Measurements from ENCODE around the gene ZG16B. TPM values are rescaled to one million over a fixed set of nuclear protein-coding genes. Genes with fewer than 3 reads are reported as not detected.

The ZG16B gene
- total and polyA plus RNA-seq, 4 experiments from 2014 or later = 0.79 TPM; not detected in 3

DNA sequence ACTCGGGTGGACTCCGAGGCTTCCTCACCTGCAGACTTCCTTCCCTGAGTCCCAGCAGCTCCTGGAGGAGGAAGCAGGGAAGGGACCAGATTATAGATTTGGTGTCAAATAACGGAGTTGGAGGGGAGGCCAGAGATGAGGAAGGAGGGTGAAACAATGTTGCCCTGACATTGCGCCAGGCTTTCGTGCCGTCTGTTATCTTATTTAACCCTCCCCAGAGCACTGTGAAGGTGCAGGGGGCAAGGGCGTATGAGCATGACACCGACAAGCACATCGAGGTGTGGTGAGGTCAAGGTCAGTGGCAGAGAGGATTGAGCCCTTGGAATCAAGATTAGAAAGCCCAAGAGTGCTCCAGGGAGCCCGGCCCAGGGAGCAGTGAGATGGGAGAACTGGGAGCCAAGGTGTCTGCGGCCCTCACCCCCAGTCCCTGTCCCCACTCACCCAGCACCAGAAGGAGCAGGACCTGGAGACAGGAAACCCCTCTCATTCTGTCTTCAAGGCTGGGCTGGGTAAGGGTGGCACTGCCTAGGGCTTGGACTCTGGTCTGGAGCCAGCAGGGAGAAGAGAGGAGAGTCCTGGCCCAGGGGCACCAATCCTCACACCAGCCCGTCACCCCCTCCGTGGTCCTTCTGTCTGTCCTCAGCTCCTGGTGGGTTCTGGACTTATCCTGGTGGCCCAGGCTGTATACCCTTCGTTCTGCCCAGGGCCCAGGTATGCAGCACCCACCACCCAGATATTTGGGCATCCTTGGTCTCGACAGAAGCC, 43.9 kb upstream of the ZG16B start:
- H3K27me3 ChIP-seq (ENCODE audit: insufficient read depth, low read length) = no peaks in the 10 kb centered on the region
- no peaks in the 10 kb centered on the region for H3K9me3 Mint-ChIP-seq
- H3K27ac Mint-ChIP-seq = no peak overlapping the region
- peaks cover 1 to 8% (median 5%) of the 10 kb centered on the region in 4 donors for H3K4me1 Mint-ChIP-seq
- ChIA-PET CTCF (ENCODE audit: partially characterized antibody) (no interaction called here), POLR2A (ENCODE audit: partially characterized antibody) (interaction anchor here (0.7 to 3.6 kb wide), 3 partner anchors 9 to 33 kb away, joined by 3 to 15 read pairs (median 14); partner anchors contain the start of genes ELOB and SRRM2)
- no peaks in the 10 kb centered on the region for H3K36me3 ChIP-seq (ENCODE audit: insufficient read depth, low read length)
- no peak overlapping the region for H3K27ac ChIP-seq (ENCODE audit: low read depth, low read length)
- no peak overlapping the region for H3K4me3 ChIP-seq (ENCODE audit: low read length in 2 of 2)
- peaks cover 16% of the 10 kb centered on the region for H3K4me1 ChIP-seq (ENCODE audit: insufficient read depth, low read length)
- intact Hi-C loops (cut with micrococcal nuclease) = no loop called here
- peak overlapping the region in 7 of 8 donors; percentile 28 to 76 (median 48) for H3K4me3 Mint-ChIP-seq
- H3K27me3 Mint-ChIP-seq = peaks cover 11 to 15% of the 10 kb centered on the region in 2 donors
- no peaks in the 10 kb centered on the region for H3K9me3 ChIP-seq (ENCODE audit: control insufficient read depth in 1 of 2, low read length in 2 of 2)
- no peak for DNase-seq
- H3K36me3 Mint-ChIP-seq = no peaks in the 10 kb centered on the region

DNA sequence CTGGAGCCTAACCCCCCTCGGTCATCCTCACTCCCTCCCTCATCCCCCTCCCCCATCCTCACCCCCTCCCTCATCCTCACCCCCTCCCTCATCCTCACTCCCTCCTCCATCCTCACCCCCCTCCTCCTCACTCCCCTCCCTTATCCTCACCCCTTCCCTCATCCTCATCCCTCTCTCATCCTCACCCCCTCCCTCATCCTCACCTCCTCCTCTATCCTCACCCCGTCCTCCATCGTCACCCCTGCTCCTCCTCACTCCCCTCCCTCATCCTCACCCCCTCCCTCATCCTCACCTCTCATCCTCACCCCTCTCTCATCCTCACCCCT, 43.3 kb upstream of the ZG16B start:
- no peak overlapping the region for H3K27ac Mint-ChIP-seq
- H3K4me1 Mint-ChIP-seq = peaks cover 1 to 8% (median 5%) of the 10 kb centered on the region in 4 donors
- no peaks in the 10 kb centered on the region for H3K36me3 Mint-ChIP-seq
- Histone ChIP-seq H3K27ac (ENCODE audit: low read depth, low read length) (no peak overlapping the region), H3K9me3 (ENCODE audit: control insufficient read depth in 1 of 2, low read length in 2 of 2) (no peaks in the 10 kb centered on the region), H3K4me1 (ENCODE audit: insufficient read depth, low read length) (peaks cover 16% of the 10 kb centered on the region), H3K36me3 (ENCODE audit: insufficient read depth, low read length) (no peaks in the 10 kb centered on the region), H3K4me3 (ENCODE audit: low read length in 2 of 2) (no peak overlapping the region), H3K27me3 (ENCODE audit: insufficient read depth, low read length) (no peaks in the 10 kb centered on the region)
- no peak overlapping the region for H3K4me3 Mint-ChIP-seq
- intact Hi-C loops (cut with micrococcal nuclease) = no loop called here
- CTCF ChIA-PET (ENCODE audit: partially characterized antibody) = no interaction called here
- no peaks in the 10 kb centered on the region for H3K9me3 Mint-ChIP-seq
- DNase-seq = no peak
- peaks cover 13 to 18% of the 10 kb centered on the region in 2 donors for H3K27me3 Mint-ChIP-seq
- POLR2A ChIA-PET (ENCODE audit: partially characterized antibody) = interaction anchor here (3.2 kb wide), 1 partner anchor 9 kb away, joined by 14 read pairs; the partner anchor contains the start of gene ELOB

DNA sequence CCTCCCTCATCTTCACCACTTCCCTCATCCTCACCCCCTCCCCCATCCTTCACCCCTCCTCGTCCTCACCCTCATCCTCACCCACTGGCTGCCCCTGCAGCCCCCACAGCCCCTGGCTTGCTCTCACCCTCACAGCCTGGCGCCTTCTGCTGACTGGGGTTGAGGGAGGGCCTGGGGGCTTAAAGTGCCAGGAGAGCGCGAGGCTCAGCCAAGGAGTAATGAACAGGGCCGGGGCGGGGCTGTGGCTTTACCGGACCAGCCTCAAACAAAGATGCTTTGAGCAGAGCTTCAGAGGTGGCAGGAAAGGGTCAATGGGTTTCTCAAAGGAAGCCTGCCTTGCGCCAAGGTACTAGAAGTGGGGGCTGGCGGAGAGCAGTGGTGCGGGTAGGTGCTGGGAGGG, 42.7 kb upstream of the ZG16B start, which contains the start of gene PRSS33:
PRSS33 (minus strand) TSS at position 155 of the 400 bp plus-strand sequence. CDS start 1,013 bp downstream, outside the sequence.
- Histone ChIP-seq H3K27ac (ENCODE audit: low read depth, low read length) (no peak within 1 kb of the TSS), H3K4me1 (ENCODE audit: insufficient read depth, low read length) (peaks cover 16% of the 10 kb centered on the region), H3K4me3 (ENCODE audit: low read length in 2 of 2) (no peak within 1 kb of the TSS), H3K9me3 (ENCODE audit: control insufficient read depth in 1 of 2, low read length in 2 of 2) (no peaks in the 10 kb centered on the region), H3K36me3 (ENCODE audit: insufficient read depth, low read length) (no peaks in the 10 kb centered on the region), H3K27me3 (ENCODE audit: insufficient read depth, low read length) (no peaks in the 10 kb centered on the region)
- intact Hi-C loops (cut with micrococcal nuclease) = no loop called here
- CTCF ChIA-PET (ENCODE audit: partially characterized antibody) = no interaction called here
- no peak within 1 kb of the TSS for H3K27ac Mint-ChIP-seq
- peaks cover 15 to 22% of the 10 kb centered on the region in 2 donors for H3K27me3 Mint-ChIP-seq
- H3K4me1 Mint-ChIP-seq = peaks cover 1 to 8% (median 5%) of the 10 kb centered on the region in 4 donors
- H3K4me3 Mint-ChIP-seq = peak within 1 kb of the TSS in 4 of 8 donors; percentile 21 to 54 (median 26)
- no peaks in the 10 kb centered on the region for H3K9me3 Mint-ChIP-seq
- POLR2A ChIA-PET (ENCODE audit: partially characterized antibody) = interaction anchor here (1.2 to 3.2 kb wide), 2 partner anchors 10 to 34 kb away, joined by 4 to 14 read pairs; partner anchors contain the start of gene ELOB
- DNase-seq = no peak
- no peaks in the 10 kb centered on the region for H3K36me3 Mint-ChIP-seq

DNA sequence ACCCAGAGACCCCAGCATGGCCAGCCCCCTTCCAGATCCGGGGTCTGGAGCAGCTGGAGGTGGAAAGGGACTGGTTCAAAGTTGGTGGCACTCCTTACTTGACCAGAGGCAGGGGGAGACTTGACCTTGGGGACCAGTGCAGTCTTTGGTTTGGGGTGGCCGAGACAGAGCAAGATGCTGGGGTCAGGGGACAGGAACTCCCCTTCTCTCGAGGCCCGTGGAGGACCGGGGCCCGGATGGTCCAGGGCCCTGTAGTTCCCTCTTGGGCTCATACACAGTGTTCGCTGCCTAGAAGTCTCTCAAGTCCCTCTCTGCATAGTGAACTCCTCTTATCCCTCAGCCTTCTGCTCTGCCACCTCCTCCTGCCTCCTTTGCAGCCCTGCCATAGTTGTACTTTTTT, 42.1 kb upstream of the ZG16B start:
- H3K27ac Mint-ChIP-seq = no peak overlapping the region
- Histone ChIP-seq H3K9me3 (ENCODE audit: control insufficient read depth in 1 of 2, low read length in 2 of 2) (no peaks in the 10 kb centered on the region), H3K4me3 (ENCODE audit: low read length in 2 of 2) (no peak overlapping the region), H3K4me1 (ENCODE audit: insufficient read depth, low read length) (peaks cover 16% of the 10 kb centered on the region), H3K27ac (ENCODE audit: low read depth, low read length) (no peak overlapping the region), H3K36me3 (ENCODE audit: insufficient read depth, low read length) (no peaks in the 10 kb centered on the region), H3K27me3 (ENCODE audit: insufficient read depth, low read length) (no peaks in the 10 kb centered on the region)
- H3K27me3 Mint-ChIP-seq = peaks cover 16 to 23% of the 10 kb centered on the region in 2 donors
- H3K4me1 Mint-ChIP-seq = peaks cover 1 to 8% (median 5%) of the 10 kb centered on the region in 4 donors
- ChIA-PET CTCF (ENCODE audit: partially characterized antibody) (no interaction called here), POLR2A (ENCODE audit: partially characterized antibody) (interaction anchor here (1.2 to 3.2 kb wide), 2 partner anchors 11 to 35 kb away, joined by 4 to 14 read pairs; partner anchors contain the start of gene ELOB)
- no peak overlapping the region for H3K4me3 Mint-ChIP-seq
- H3K36me3 Mint-ChIP-seq = no peaks in the 10 kb centered on the region
- intact Hi-C loops (cut with micrococcal nuclease) = no loop called here
- DNase-seq = no peak
- H3K9me3 Mint-ChIP-seq = no peaks in the 10 kb centered on the region

DNA sequence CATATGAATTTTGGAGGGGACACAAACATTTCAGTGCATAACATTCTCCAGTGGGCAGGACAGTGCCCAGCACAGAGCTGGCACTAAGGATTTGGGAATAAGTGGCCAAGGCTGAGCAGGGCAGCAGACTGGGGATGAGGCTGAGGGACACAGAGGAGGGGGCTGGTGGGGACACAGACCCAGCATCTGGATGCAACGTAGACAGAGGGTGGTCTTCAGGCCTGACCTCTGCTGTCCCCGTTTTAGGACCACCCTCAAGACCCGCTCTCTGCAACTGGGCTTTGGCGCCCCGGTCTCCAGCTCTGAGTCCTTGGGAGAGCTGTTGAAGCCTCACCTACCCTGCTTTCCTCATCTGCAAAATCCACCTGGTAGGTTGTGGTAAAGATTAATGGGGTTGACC, 39.5 kb upstream of the ZG16B start:
- CTCF ChIA-PET (ENCODE audit: partially characterized antibody) = interaction anchor here (1.0 kb wide), 1 partner anchor 172 kb away, joined by 3 read pairs; no protein-coding TSS in a partner anchor
- Mint-ChIP-seq H3K27me3 (peaks cover 21 to 32% of the 10 kb centered on the region in 2 donors), H3K27ac (no peak overlapping the region), H3K9me3 (no peaks in the 10 kb centered on the region), H3K4me3 (no peak overlapping the region), H3K4me1 (peaks cover 0 to 4% (median 0%) of the 10 kb centered on the region in 4 donors), H3K36me3 (no peaks in the 10 kb centered on the region)
- Histone ChIP-seq H3K9me3 (ENCODE audit: control insufficient read depth in 1 of 2, low read length in 2 of 2) (no peaks in the 10 kb centered on the region), H3K36me3 (ENCODE audit: insufficient read depth, low read length) (no peaks in the 10 kb centered on the region), H3K4me3 (ENCODE audit: low read length in 2 of 2) (no peak overlapping the region), H3K27me3 (ENCODE audit: insufficient read depth, low read length) (peaks cover 4% of the 10 kb centered on the region), H3K4me1 (ENCODE audit: insufficient read depth, low read length) (peaks cover 7% of the 10 kb centered on the region), H3K27ac (ENCODE audit: low read depth, low read length) (no peak overlapping the region)
- intact Hi-C loops (cut with micrococcal nuclease) = no loop called here
- DNase-seq = peak in 1 of 5 donors; percentile 19
- POLR2A ChIA-PET (ENCODE audit: partially characterized antibody) = no interaction called here

DNA sequence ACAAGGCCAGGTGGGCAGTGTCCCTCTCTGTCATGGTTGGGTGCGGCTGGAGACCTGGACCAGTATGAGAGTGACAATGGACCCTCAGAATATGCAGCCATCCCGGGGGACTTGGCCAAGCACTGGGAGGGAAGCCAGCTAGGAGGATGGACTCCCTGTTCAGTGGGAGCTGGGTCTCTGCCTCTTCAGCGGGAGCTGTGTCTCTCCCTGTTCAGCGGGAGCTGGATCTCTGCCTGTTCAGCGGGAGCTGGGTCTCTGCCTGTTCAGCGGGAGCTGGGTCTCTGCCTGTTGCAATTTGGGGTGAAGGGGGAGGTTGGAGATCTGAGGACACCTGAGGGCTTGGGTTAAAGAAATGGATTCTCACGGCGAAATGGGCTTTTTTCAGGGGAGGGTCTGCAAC, 38.9 kb upstream of the ZG16B start:
- H3K27me3 ChIP-seq (ENCODE audit: insufficient read depth, low read length) = peaks cover 4% of the 10 kb centered on the region
- H3K27ac ChIP-seq (ENCODE audit: low read depth, low read length) = no peak overlapping the region
- no peak overlapping the region for H3K4me3 Mint-ChIP-seq
- peak in 1 of 5 donors; percentile 16 for DNase-seq
- H3K9me3 Mint-ChIP-seq = no peaks in the 10 kb centered on the region
- H3K4me1 Mint-ChIP-seq = peaks cover 0 to under 1% (median 0%) of the 10 kb centered on the region in 4 donors
- no peak overlapping the region for H3K27ac Mint-ChIP-seq
- H3K9me3 ChIP-seq (ENCODE audit: control insufficient read depth in 1 of 2, low read length in 2 of 2) = no peaks in the 10 kb centered on the region
- intact Hi-C loops (cut with micrococcal nuclease) = no loop called here
- H3K36me3 ChIP-seq (ENCODE audit: insufficient read depth, low read length) = no peaks in the 10 kb centered on the region
- no peak overlapping the region for H3K4me3 ChIP-seq (ENCODE audit: low read length in 2 of 2)
- H3K27me3 Mint-ChIP-seq = peaks cover 18 to 35% of the 10 kb centered on the region in 2 donors
- peaks cover 2% of the 10 kb centered on the region for H3K4me1 ChIP-seq (ENCODE audit: insufficient read depth, low read length)
- no peaks in the 10 kb centered on the region for H3K36me3 Mint-ChIP-seq
- ChIA-PET POLR2A (ENCODE audit: partially characterized antibody) (interaction anchor here (1.0 kb wide), 1 partner anchor 13 kb away, joined by 3 read pairs; no protein-coding TSS in a partner anchor), CTCF (ENCODE audit: partially characterized antibody) (interaction anchor here (1.0 kb wide), 1 partner anchor 171 kb away, joined by 3 read pairs; no protein-coding TSS in a partner anchor)

DNA sequence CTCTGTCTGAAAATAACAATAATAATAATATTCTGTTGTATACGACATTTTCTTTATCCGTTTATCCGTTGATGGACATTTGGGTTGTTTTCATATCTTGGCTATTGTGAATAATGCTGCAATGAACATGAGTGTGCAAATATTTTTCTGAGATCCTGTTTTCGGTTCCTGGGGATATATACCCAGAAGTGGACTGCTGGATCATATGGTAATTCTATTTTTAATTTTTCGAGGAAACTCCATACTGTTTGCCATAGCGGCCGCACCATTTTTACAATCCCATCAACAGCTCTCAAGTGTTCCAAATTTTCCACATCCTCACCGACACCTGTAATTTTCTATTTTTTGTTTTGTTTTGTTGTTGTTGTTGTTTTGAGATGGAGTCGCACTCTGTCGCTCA, 37.2 kb upstream of the ZG16B start:
- CTCF ChIA-PET (ENCODE audit: partially characterized antibody) = no interaction called here

More for the DNA sequence above, 37.2 kb upstream of the ZG16B start:
- H3K4me1 Mint-ChIP-seq = no peaks in the 10 kb centered on the region
- H3K27me3 Mint-ChIP-seq = peaks cover 20 to 32% of the 10 kb centered on the region in 2 donors
- POLR2A ChIA-PET (ENCODE audit: partially characterized antibody) = no interaction called here
- Histone ChIP-seq H3K4me3 (ENCODE audit: low read length in 2 of 2) (no peak overlapping the region), H3K4me1 (ENCODE audit: insufficient read depth, low read length) (no peaks in the 10 kb centered on the region), H3K27ac (ENCODE audit: low read depth, low read length) (no peak overlapping the region), H3K27me3 (ENCODE audit: insufficient read depth, low read length) (peaks cover 4% of the 10 kb centered on the region), H3K36me3 (ENCODE audit: insufficient read depth, low read length) (no peaks in the 10 kb centered on the region), H3K9me3 (ENCODE audit: control insufficient read depth in 1 of 2, low read length in 2 of 2) (no peaks in the 10 kb centered on the region)
- DNase-seq = peak in 1 of 5 donors; percentile 5
- no peak overlapping the region for H3K4me3 Mint-ChIP-seq
- no peak overlapping the region for H3K27ac Mint-ChIP-seq
- no peaks in the 10 kb centered on the region for H3K36me3 Mint-ChIP-seq
- H3K9me3 Mint-ChIP-seq = no peaks in the 10 kb centered on the region
- intact Hi-C loops (cut with micrococcal nuclease) = no loop called here
